Measurements from ENCODE around the gene C1orf174. TPM values are rescaled to one million over a fixed set of nuclear protein-coding genes. Genes with fewer than 3 reads are reported as not detected.

C1orf174 gene
- total RNA-seq, 1 experiment from 2014 or later = 21.1 TPM

DNA sequence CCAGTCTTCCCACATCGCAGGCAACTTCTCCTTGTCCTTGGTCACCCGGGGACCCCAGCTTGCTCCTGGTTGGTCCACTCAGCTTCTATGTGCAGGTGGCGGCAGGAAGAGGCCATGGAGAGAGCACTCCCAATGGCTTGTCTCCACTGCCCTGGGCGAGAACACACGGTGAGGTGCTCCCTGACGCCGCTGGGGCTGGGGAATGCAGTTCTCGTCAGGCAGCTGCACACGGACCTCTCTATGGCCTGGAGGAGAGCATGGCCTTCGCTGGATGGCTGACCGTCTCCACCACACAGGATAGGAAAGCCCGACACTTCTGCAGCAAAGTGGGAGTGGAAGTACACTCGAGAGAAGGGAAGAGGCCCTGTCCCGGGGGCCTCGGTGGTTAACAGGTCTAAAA, 11.8 kb downstream of the C1orf174 start:
- peaks cover 20 to 57% (median 36%) of the 10 kb centered on the region in 3 experiments; a peak in 6 of 7 replicates for H3K36me3 Mint-ChIP-seq (ENCODE audit: insufficient read depth in 1 of 3, low read depth in 3 of 3)
- no peaks in the 10 kb centered on the region for H3K9me3 Mint-ChIP-seq
- no peak overlapping the region for H3K56ac ChIP-seq (ENCODE audit: insufficient read length, low read depth, low read length)

More for the DNA sequence above, 11.8 kb downstream of the C1orf174 start:
- TF ChIP-seq CTCF (conservative IDR thresholded peaks at IDR 0.05) = no peak
- Histone ChIP-seq H4K5ac (ENCODE audit: insufficient read length, low read depth, low read length) (no peak overlapping the region), H3K23ac (ENCODE audit: insufficient read length, low read depth, low read length) (no peak overlapping the region), H2BK20ac (ENCODE audit: low read depth, low read length, poor library complexity, severe bottlenecking) (no peak overlapping the region), H3T11ph (ENCODE audit: low read length) (no peak overlapping the region), H4K91ac (ENCODE audit: insufficient read length, low read depth, low read length) (no peak overlapping the region), H2BK15ac (ENCODE audit: low read depth, low read length) (no peak overlapping the region), H2AFZ (ENCODE audit: low read length) (no peak overlapping the region), H2BK120ac (ENCODE audit: low read depth, low read length, poor library complexity, severe bottlenecking) (no peak overlapping the region), H3K4me1 (ENCODE audit: insufficient read depth, low read length) (no peaks in the 10 kb centered on the region), H2AK5ac (ENCODE audit: insufficient read length, low read length) (no peak overlapping the region), H4K20me1 (ENCODE audit: control insufficient read depth, insufficient read depth, insufficient read length) (no peaks in the 10 kb centered on the region), H3K79me1 (ENCODE audit: insufficient read depth, low read depth, low read length, poor library complexity, severe bottlenecking) (peaks cover 4% of the 10 kb centered on the region), H4K8ac (replicated peaks; ENCODE audit: insufficient read length, low read depth, low read length) (no peak overlapping the region), H3K27me3 (ENCODE audit: insufficient read depth, low read length) (no peaks in the 10 kb centered on the region), H3K23me2 (ENCODE audit: insufficient read length, low read depth, low read length, poor library complexity, severe bottlenecking) (no peaks in the 10 kb centered on the region), H2BK5ac (ENCODE audit: insufficient read length, low read length) (no peak overlapping the region), H3K79me2 (ENCODE audit: insufficient read depth, low read length) (no peaks in the 10 kb centered on the region), H3K9me3 (ENCODE audit: control insufficient read depth, low read depth, low read length) (no peaks in the 10 kb centered on the region), H3K4ac (ENCODE audit: low read depth, low read length) (no peak overlapping the region), H2BK12ac (ENCODE audit: insufficient read length, low read depth, low read length) (no peak overlapping the region), H3K4me2 (ENCODE audit: insufficient read depth, insufficient read length, low read length) (no peak overlapping the region), H3K14ac (ENCODE audit: insufficient read depth, low read length) (no peak overlapping the region), H3K27ac (ENCODE audit: insufficient read length, low read depth, low read length) (no peak overlapping the region), H3K9ac (ENCODE audit: extremely low read depth, insufficient read length, low read length) (no peak overlapping the region), H3K18ac (ENCODE audit: insufficient read length, low read depth, low read length) (no peak overlapping the region)
- no peak for DNase-seq
- Mint-ChIP-seq H3K27me3 (ENCODE audit: low read depth) (no peaks in the 10 kb centered on the region; the same call in 1 of the 2 replicates), H3K4me3 (no peak overlapping the region), H3K4me1 (no peaks in the 10 kb centered on the region), H3K27ac (peak overlapping the region in 2 of 3 experiments; percentile 39 to 53; a peak in 3 of 7 replicates)
- WGBS (ENCODE audit: extremely low coverage, insufficient read length, low lambda C conversion rate) = no CpG with 5 or more reads among the region's 15 CpGs
